GM20000 (cell line): ENCODE measurements around the gene POPDC3.

Source experiments
- DNase-seq: peaks from one replicate; pipeline ENCODE4 v3.0.0; 2012; ENCODE audit warnings: low spot score
- TF ChIP-seq, protein P1 (sequence below): IDR thresholded peaks from 2 replicates; pipeline ENCODE4 v1.5.1; 2012; ENCODE audit warnings: mild to moderate bottlenecking, control low read depth; ENCODE audit errors: extremely low read depth, missing control alignments

POPDC3 gene

DNA sequence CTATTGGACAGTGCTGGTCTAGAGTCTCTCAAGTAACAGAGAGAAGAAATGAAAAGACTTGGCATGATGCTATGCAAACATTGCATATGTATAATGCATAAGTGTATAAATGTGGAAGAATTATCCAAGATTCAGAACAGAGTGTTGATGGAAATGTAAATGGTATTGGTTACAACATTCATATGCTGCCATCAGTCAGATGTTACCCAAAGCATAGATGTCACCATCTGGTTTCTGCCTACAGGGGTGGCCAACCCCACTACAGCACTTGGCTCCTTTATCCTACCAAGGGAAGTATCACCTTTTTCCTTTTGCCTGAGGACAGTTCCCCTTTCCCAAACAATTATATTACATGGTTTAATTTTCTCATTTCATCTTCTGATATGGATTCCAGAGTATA is 11.9 kb downstream of the POPDC3 start:
- no peak for DNase-seq
- TF ChIP-seq, protein P1, sequence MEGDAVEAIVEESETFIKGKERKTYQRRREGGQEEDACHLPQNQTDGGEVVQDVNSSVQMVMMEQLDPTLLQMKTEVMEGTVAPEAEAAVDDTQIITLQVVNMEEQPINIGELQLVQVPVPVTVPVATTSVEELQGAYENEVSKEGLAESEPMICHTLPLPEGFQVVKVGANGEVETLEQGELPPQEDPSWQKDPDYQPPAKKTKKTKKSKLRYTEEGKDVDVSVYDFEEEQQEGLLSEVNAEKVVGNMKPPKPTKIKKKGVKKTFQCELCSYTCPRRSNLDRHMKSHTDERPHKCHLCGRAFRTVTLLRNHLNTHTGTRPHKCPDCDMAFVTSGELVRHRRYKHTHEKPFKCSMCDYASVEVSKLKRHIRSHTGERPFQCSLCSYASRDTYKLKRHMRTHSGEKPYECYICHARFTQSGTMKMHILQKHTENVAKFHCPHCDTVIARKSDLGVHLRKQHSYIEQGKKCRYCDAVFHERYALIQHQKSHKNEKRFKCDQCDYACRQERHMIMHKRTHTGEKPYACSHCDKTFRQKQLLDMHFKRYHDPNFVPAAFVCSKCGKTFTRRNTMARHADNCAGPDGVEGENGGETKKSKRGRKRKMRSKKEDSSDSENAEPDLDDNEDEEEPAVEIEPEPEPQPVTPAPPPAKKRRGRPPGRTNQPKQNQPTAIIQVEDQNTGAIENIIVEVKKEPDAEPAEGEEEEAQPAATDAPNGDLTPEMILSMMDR, result no peak

- no peak for DNase-seq
- TF ChIP-seq, protein P1, result no peak
Observed at GRCh38 chr6:105164418-105164817, 15.4 kb downstream of the POPDC3 start.

DNA sequence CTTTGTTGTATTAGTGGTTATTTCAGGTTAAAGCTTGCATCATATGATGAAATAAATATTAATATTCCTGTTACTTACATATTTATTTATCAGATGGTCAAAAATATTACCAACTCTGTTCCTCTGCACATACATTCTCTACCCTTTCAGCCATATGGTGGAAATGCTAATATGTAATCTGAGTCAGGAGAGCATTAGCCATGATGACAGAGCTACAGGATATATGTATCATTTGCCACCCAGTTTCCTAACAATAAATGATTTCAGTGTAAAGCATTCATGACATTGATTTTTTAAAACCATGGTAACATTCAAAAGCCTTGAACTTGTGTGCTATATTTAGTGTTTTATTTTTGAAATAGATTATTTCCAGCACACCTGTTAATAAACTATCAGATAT is 16.6 kb downstream of the POPDC3 start:
- TF ChIP-seq, protein P1, result no peak
- no peak for DNase-seq

GRCh38 chr6:105162377-105162776 is 17.4 kb downstream of the POPDC3 start:
- no peak for DNase-seq
- TF ChIP-seq, protein P1, result no peak

DNA sequence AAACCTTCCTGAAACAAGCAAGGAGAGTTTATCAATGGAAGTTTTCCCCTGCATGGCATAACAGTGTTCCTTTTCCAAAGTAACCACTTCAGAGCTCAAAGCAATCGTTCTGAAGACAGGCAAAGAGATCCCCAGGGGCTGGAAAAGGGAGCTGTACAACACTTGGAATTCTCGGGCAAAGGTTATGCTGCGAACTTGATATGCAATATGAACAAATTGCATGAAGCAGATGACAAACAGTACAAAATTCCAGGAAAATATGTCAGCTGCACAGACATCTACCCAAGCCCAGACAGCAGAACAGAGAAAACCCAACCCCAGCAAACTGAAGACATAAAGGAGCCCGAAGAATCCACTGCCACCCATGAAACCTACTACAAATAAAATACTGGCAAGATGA is 18.4 kb downstream of the POPDC3 start:
- TF ChIP-seq, protein P1, result no peak
- DNase-seq, result no peak

DNA sequence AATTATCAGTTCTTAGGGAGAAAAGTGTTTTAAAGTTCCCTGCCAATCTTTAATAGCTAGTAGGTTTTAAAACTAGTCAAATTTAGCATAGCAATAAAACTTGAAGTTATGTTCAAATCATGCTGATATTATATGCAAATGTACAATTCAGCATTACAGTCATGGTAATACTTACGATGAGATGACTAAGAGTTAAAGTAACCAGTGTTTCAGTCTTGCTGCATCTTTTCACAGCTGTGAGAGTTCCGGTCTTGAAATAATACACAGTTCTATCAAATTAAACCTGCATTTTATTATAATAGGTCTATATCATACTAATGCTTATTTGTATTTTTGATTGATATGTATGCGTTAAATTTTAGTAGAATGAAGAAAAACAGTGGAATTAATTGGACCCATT is 26.1 kb downstream of the POPDC3 start:
- no peak for DNase-seq
- TF ChIP-seq, protein P1, result no peak

DNA sequence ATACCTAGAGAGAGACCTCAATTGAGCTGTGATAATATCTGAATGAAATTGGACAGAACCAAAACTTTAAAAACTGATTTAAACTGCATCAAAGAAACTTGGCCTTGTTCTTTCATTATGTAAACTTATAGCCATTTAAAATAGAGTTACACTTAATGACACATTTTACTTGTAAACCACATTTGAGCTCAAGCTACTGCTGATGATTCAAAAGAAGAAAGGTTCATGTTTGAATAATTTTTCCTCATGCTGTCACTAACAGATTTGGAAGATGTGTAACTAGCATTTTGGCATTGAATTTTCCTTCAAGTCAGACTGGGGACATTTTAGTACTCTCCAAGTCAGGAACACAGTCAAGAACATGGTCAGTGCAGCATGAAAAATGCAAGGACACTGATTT is 26.9 kb downstream of the POPDC3 start:
- TF ChIP-seq, protein P1, result no peak
- no peak for DNase-seq
